ENCODE results near the gene GRID1. TPM values are rescaled to one million over a fixed set of nuclear protein-coding genes. Genes with fewer than 3 reads are reported as not detected.

The GRID1 gene
- total and polyA plus RNA-seq, 9 of the 15 experiments (the other 6 are each of a cell fraction or from before 2014, with no cell fraction given) = 0.01 to 7.2 (median 1.2) TPM

DNA sequence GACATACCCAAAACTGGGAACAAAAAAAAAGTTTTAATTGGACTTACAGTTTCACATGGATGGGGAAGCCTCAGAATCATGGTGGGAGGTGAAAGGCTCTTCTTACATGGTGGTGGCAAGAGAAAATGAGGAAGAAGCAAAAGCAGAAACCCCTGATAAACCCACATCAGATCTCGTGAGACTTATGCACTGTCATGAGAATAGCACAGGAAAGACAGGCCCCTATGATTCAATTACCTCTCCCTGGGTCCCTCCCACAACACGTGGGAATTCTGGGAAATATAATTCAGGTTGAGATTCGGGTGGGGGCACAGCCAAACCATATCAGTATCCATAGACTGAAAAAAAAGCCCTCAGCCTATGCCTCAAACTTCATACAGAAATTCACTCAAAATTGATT, 647.2 kb downstream of the GRID1 start (continued):
- no peak for TF ChIP-seq HNRNPLL (IDR thresholded peaks at IDR 0.05; ENCODE audit: low read depth, low read length, poor library complexity, severe bottlenecking)
- TF ChIP-seq GATAD2A (IDR thresholded peaks at IDR 0.05) = no peak
- TF ChIP-seq MECOM (CRISPR knock-in tag; IDR thresholded peaks at IDR 0.05) = no peak
- TF ChIP-seq, protein P1, sequence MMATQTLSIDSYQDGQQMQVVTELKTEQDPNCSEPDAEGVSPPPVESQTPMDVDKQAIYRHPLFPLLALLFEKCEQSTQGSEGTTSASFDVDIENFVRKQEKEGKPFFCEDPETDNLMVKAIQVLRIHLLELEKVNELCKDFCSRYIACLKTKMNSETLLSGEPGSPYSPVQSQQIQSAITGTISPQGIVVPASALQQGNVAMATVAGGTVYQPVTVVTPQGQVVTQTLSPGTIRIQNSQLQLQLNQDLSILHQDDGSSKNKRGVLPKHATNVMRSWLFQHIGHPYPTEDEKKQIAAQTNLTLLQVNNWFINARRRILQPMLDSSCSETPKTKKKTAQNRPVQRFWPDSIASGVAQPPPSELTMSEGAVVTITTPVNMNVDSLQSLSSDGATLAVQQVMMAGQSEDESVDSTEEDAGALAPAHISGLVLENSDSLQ (IDR thresholded peaks at IDR 0.05) = peak; percentile 15; the same call in 1 of the 2 replicates

- no peak overlapping the region for H3K27ac ChIP-seq (ENCODE audit: extremely low read depth, low read depth, low read length)
- H3K9ac ChIP-seq (ENCODE audit: insufficient read depth in 1 of 2, low read depth in 2 of 2, low read length in 2 of 2) = no peak overlapping the region
- H3K9me3 ChIP-seq (replicated peaks; ENCODE audit: control insufficient read depth, insufficient read depth, low read depth, low read length) = no peaks in the 10 kb centered on the region
- TF ChIP-seq ZNF146 (CRISPR knock-in tag; IDR thresholded peaks at IDR 0.05; ENCODE audit: unreplicated experiment) (peak; percentile 60), ESRRA (IDR thresholded peaks at IDR 0.05; ENCODE audit: borderline replicate concordance, low read depth) (no peak), ZNF174 (CRISPR knock-in tag; IDR thresholded peaks at IDR 0.05) (no peak)
- H3K4me1 ChIP-seq (replicated peaks in 1 of 2; ENCODE audit: control insufficient read depth in 2 of 2, insufficient read depth in 2 of 2, low read length in 2 of 2) = no peaks in the 10 kb centered on the region
- H3K4me3 ChIP-seq = no peak overlapping the region
- FAIRE-seq = no peak
- no peaks in the 10 kb centered on the region for H3K9me1 ChIP-seq (ENCODE audit: control insufficient read depth, insufficient read depth, low read length)
- H3K79me2 ChIP-seq (ENCODE audit: control insufficient read depth, insufficient read depth, low read length) = peaks cover 32% of the 10 kb centered on the region; the same call in 1 of the 3 replicates
- H2AFZ ChIP-seq (ENCODE audit: low read depth, low read length) = no peak overlapping the region
- no peak for ATAC-seq
- 14% methylated on average over 4 of the region's 4 CpGs for WGBS (ENCODE audit: insufficient coverage, low coverage, missing lambda C conversion rate)
- ChIA-PET POLR2A (no interaction called here), CTCF (ENCODE audit: low intra/inter-chr PET ratio) (no interaction called here)
- no peak overlapping the region for H3K4me2 ChIP-seq (ENCODE audit: insufficient read depth, low read length)
- in situ Hi-C loops (cut with MboI) (no loop called here), intact Hi-C loops (cut with micrococcal nuclease) (no loop called here)
- no peaks in the 10 kb centered on the region for H4K20me1 ChIP-seq (replicated peaks; ENCODE audit: control insufficient read depth, insufficient read depth, low read length)
- no peak for DNase-seq (ENCODE audit: extremely low read depth in 1 of 4, low spot score in 3 of 4)
- H3K27me3 ChIP-seq (ENCODE audit: control insufficient read depth in 2 of 2, insufficient read depth in 2 of 2, low read length in 2 of 2) = no peaks in the 10 kb centered on the region
- H3K36me3 ChIP-seq (ENCODE audit: control insufficient read depth, insufficient read depth, low read length) = no peaks in the 10 kb centered on the region
- BruUV-seq (replicated peaks) = no TSS peak
Observed at GRCh38 chr10:85713885-85714284, 652.7 kb downstream of the GRID1 start.
